Esophagus muscularis mucosa (tissue), 4 donors: ENCODE measurements around the gene XG.

ENCODE experiments used
- CTCF ChIP-seq, 3 experiments: fragments of 200-600 bp in 2 of 3; fragments of 450-650 bp in 1 of 3; sonication (generic) in 2 of 3; IDR thresholded peaks; one replicate each; pipeline ENCODE4 v1.5.1; 2017 to 2019; ENCODE audit warnings: antibody characterized with exemption in 3 of 3, mild to moderate bottlenecking in 2 of 3, moderate library complexity in 1 of 3
- EP300 ChIP-seq: sonication (generic); formaldehyde crosslinking; IDR thresholded peaks from one replicate; pipeline ENCODE4 v1.6.1; 2017; ENCODE audit warnings: antibody characterized with exemption
- POLR2A ChIP-seq: fragments of 450-650 bp; IDR thresholded peaks from one replicate; pipeline ENCODE4 v1.6.1; 2017; ENCODE audit warnings: antibody characterized with exemption, moderate library complexity, mild to moderate bottlenecking, low read depth

GRCh38 chrX:2781226-2781571 lies 29.4 kb downstream of the XG start:
- TF ChIP-seq CTCF (IDR thresholded peaks at IDR 0.05) (no peak), EP300 (no peak), POLR2A (no peak)
